H9 (cell line): ENCODE results near the gene IL36G. TPM values are rescaled to one million over a fixed set of nuclear protein-coding genes. Genes with fewer than 3 reads are reported as not detected.

ENCODE experiments used
- DNase-seq: peaks from one replicate; pipeline ENCODE4 v3.0.0-alpha.2; 2017
- H2AFZ ChIP-seq: one replicate; pipeline ENCODE4 v1.6.1; 2013; ENCODE audit warnings: mild to moderate bottlenecking, low read length, control low read depth, moderate library complexity
- H2AK5ac ChIP-seq: 2 replicates; pipeline ENCODE4 v1.6.1; 2013; ENCODE audit warnings: low read length, control low read depth, mixed read lengths; ENCODE audit not compliant: insufficient read length
- H2BK120ac ChIP-seq: one replicate; pipeline ENCODE4 v1.6.1; 2013; ENCODE audit warnings: low read depth, mild to moderate bottlenecking, low read length, control low read depth, inconsistent platforms; ENCODE audit not compliant: poor library complexity, severe bottlenecking
- H2BK12ac ChIP-seq: 2 replicates; pipeline ENCODE4 v1.6.1; 2013; ENCODE audit warnings: low read length, control low read depth, mixed read lengths, low read depth; ENCODE audit not compliant: insufficient read length
- H2BK15ac ChIP-seq: 2 replicates; pipeline ENCODE4 v1.6.1; 2013; ENCODE audit warnings: low read depth, low read length, control low read depth
- H2BK20ac ChIP-seq: one replicate; pipeline ENCODE4 v1.6.1; 2013; ENCODE audit warnings: low read depth, mild to moderate bottlenecking, low read length, control low read depth, inconsistent platforms; ENCODE audit not compliant: poor library complexity, severe bottlenecking
- H2BK5ac ChIP-seq: 2 replicates; pipeline ENCODE4 v1.6.1; 2013; ENCODE audit warnings: low read length, control low read depth, mixed read lengths; ENCODE audit not compliant: insufficient read length
- H3K14ac ChIP-seq: 2 replicates; pipeline ENCODE4 v1.6.1; 2013; ENCODE audit warnings: low read length, control low read depth; ENCODE audit not compliant: insufficient read depth
- H3K18ac ChIP-seq: 2 replicates; pipeline ENCODE4 v1.6.1; 2013; ENCODE audit warnings: low read depth, mild to moderate bottlenecking, mixed read lengths, low read length, control low read depth; ENCODE audit not compliant: insufficient read length
- H3K23ac ChIP-seq: 2 replicates; pipeline ENCODE4 v1.6.1; 2013; ENCODE audit warnings: low read length, control low read depth, mixed read lengths, low read depth; ENCODE audit not compliant: insufficient read length
- H3K23me2 ChIP-seq: 2 replicates; pipeline ENCODE4 v1.6.1; 2013; ENCODE audit warnings: low read depth, mild to moderate bottlenecking, mixed read lengths, low read length, control low read depth; ENCODE audit not compliant: insufficient read length, poor library complexity, severe bottlenecking
- H3K27ac ChIP-seq: 2 replicates; pipeline ENCODE4 v1.5.1; 2013; ENCODE audit warnings: low read length, control low read depth, mixed read lengths, low read depth; ENCODE audit not compliant: insufficient read length
- H3K27me3 ChIP-seq: 2 replicates; pipeline ENCODE4 v1.6.1; 2013; ENCODE audit warnings: low read length, control low read depth, inconsistent platforms; ENCODE audit not compliant: insufficient read depth
- H3K4ac ChIP-seq: 2 replicates; pipeline ENCODE4 v1.6.1; 2013; ENCODE audit warnings: low read depth, mild to moderate bottlenecking, control low read depth, inconsistent platforms, low read length, moderate library complexity
- H3K4me1 ChIP-seq: 2 replicates; pipeline ENCODE4 v1.6.1; 2013; ENCODE audit warnings: low read length, control low read depth, inconsistent platforms; ENCODE audit not compliant: insufficient read depth
- H3K4me2 ChIP-seq: 2 replicates; pipeline ENCODE4 v1.6.1; 2013; ENCODE audit warnings: low read length, control low read depth, mixed read lengths; ENCODE audit not compliant: insufficient read length, insufficient read depth
- H3K56ac ChIP-seq: 2 replicates; pipeline ENCODE4 v1.6.1; 2013; ENCODE audit warnings: low read depth, mild to moderate bottlenecking, mixed read lengths, low read length, control low read depth; ENCODE audit not compliant: insufficient read length
- H3K79me1 ChIP-seq: 2 replicates; pipeline ENCODE4 v1.6.1; 2013; ENCODE audit warnings: low read depth, mild to moderate bottlenecking, moderate library complexity, low read length, control low read depth, inconsistent platforms; ENCODE audit not compliant: insufficient read depth, poor library complexity, severe bottlenecking
- H3K79me2 ChIP-seq: 2 replicates; pipeline ENCODE4 v1.6.1; 2013; ENCODE audit warnings: low read length, control low read depth, inconsistent platforms; ENCODE audit not compliant: insufficient read depth
- H3K9ac ChIP-seq: 2 replicates; pipeline ENCODE4 v1.6.1; 2013; ENCODE audit warnings: low read length, control low read depth, mixed read lengths; ENCODE audit not compliant: insufficient read length; ENCODE audit errors: extremely low read depth
- H3K9me3 ChIP-seq: one replicate; pipeline ENCODE4 v1.6.1; 2013; ENCODE audit warnings: low read depth, low read length, inconsistent platforms; ENCODE audit not compliant: control insufficient read depth
- H3T11ph ChIP-seq: one replicate; pipeline ENCODE4 v1.6.1; 2013; ENCODE audit warnings: mild to moderate bottlenecking, low read length, control low read depth, inconsistent platforms
- H4K20me1 ChIP-seq: one replicate; pipeline ENCODE4 v1.6.1; 2013; ENCODE audit not compliant: control insufficient read depth, insufficient read length, insufficient read depth
- H4K5ac ChIP-seq: 2 replicates; pipeline ENCODE4 v1.6.1; 2013; ENCODE audit warnings: low read depth, mild to moderate bottlenecking, mixed read lengths, low read length, control low read depth; ENCODE audit not compliant: insufficient read length
- H4K8ac ChIP-seq: replicated peaks from 2 replicates; pipeline ENCODE4 v1.6.1; 2013; ENCODE audit warnings: low read length, control low read depth, mixed read lengths, low read depth; ENCODE audit not compliant: insufficient read length
- H4K91ac ChIP-seq: 2 replicates; pipeline ENCODE4 v1.6.1; 2013; ENCODE audit warnings: low read depth, mild to moderate bottlenecking, moderate library complexity, mixed read lengths, low read length, control low read depth; ENCODE audit not compliant: insufficient read length
- H3K27ac Mint-ChIP-seq, 3 experiments: 2 replicates in 2 of 3; 3 replicates in 1 of 3; pipeline ENCODE4 v1.8.0; 2020 to 2021; ENCODE audit warnings: mixed read lengths in 3 of 3, mild to moderate bottlenecking in 1 of 3, moderate library complexity in 1 of 3
- H3K27me3 Mint-ChIP-seq: 2 replicates; pipeline ENCODE4 v1.8.0; 2021; ENCODE audit warnings: low read depth, mild to moderate bottlenecking, moderate library complexity, mixed read lengths
- H3K36me3 Mint-ChIP-seq, 3 experiments: 2 replicates in 2 of 3; 3 replicates in 1 of 3; pipeline ENCODE4 v1.8.0; 2020 to 2021; ENCODE audit warnings: low read depth in 3 of 3, mixed read lengths in 3 of 3; ENCODE audit not compliant: insufficient read depth in 1 of 3
- H3K4me1 Mint-ChIP-seq, 2 experiments: 2 replicates each; pipeline ENCODE4 v1.8.0; 2020; ENCODE audit warnings: mixed read lengths in 2 of 2
- H3K4me3 Mint-ChIP-seq, 2 experiments: 2 replicates in 1 of 2; 3 replicates in 1 of 2; pipeline ENCODE4 v1.8.0; 2020 to 2021; ENCODE audit warnings: mild to moderate bottlenecking in 2 of 2, mixed read lengths in 2 of 2, moderate library complexity in 1 of 2
- H3K9me3 Mint-ChIP-seq, 2 experiments: 2 replicates in 1 of 2; 3 replicates in 1 of 2; pipeline ENCODE4 v1.8.0; 2020; ENCODE audit warnings: mild to moderate bottlenecking in 2 of 2, mixed read lengths in 2 of 2, moderate library complexity in 1 of 2
- CTCF ChIP-seq: fragments of 200-600 bp; sonication (generic); conservative IDR thresholded peaks from 3 replicates; pipeline ENCODE4 v1.8.0; 2021; ENCODE audit warnings: antibody characterized with exemption, mild to moderate bottlenecking
- WGBS: extraction: QIAGEN DNeasy Blood & Tissue Kit; methylation state at CpG from one replicate; pipeline ENCODE4 v1.1.7; 2013; ENCODE audit warnings: missing lambda C conversion rate, low lambda C conversion rate, mixed read lengths; ENCODE audit not compliant: insufficient read length; ENCODE audit errors: extremely low coverage; 5-methylcytosine and 5-hydroxymethylcytosine counted together
- total RNA-seq: library from RNA; stranded (reverse); gene quantifications from 2 replicates; pipeline ENCODE4 v1.2.1, GENCODE V29; 2021

Gene IL36G
- total RNA-seq, 1 experiment from 2014 or later: not detected

GRCh38 chr2:113000436-113000835, 22.6 kb downstream of the IL36G start:
- Histone ChIP-seq H4K8ac (no peak overlapping the region), H3K23ac (no peak overlapping the region), H3K14ac (no peak overlapping the region), H2BK20ac (no peak overlapping the region), H3K79me2 (no peaks in the 10 kb centered on the region), H3K79me1 (no peaks in the 10 kb centered on the region), H3K4ac (no peak overlapping the region), H3K4me1 (no peaks in the 10 kb centered on the region), H4K5ac (no peak overlapping the region), H2BK15ac (no peak overlapping the region), H3K9ac (no peak overlapping the region), H2AFZ (no peak overlapping the region), H3K27me3 (no peaks in the 10 kb centered on the region), H4K91ac (no peak overlapping the region), H3K27ac (no peak overlapping the region), H3K4me2 (no peak overlapping the region), H2BK5ac (no peak overlapping the region), H3K18ac (no peak overlapping the region), H3K23me2 (no peaks in the 10 kb centered on the region), H3T11ph (no peak overlapping the region), H3K9me3 (no peaks in the 10 kb centered on the region), H2BK120ac (no peak overlapping the region), H2AK5ac (no peak overlapping the region), H3K56ac (no peak overlapping the region), H4K20me1 (no peaks in the 10 kb centered on the region), H2BK12ac (no peak overlapping the region)
- no peak for TF ChIP-seq CTCF
- H3K4me1 Mint-ChIP-seq: no peaks in the 10 kb centered on the region
- no peak for DNase-seq
- peaks cover 0 to 13% (median 0%) of the 10 kb centered on the region in 3 experiments; a peak in 2 of 7 replicates for H3K36me3 Mint-ChIP-seq
- H3K27ac Mint-ChIP-seq: no peak overlapping the region
- H3K9me3 Mint-ChIP-seq: peaks cover 40 to 82% of the 10 kb centered on the region in 2 experiments
- H3K4me3 Mint-ChIP-seq: no peak overlapping the region
- H3K27me3 Mint-ChIP-seq: peaks cover 19% of the 10 kb centered on the region
- WGBS: no CpG with 5 or more reads among the region's 1 CpG
